Activated CD4-positive, alpha-beta memory T cell treated with anti-CD3 and anti-CD28 coated beads for 36 hours (primary cell): ENCODE data around the gene MAPRE2. TPM values are rescaled to one million over a fixed set of nuclear protein-coding genes. Genes with fewer than 3 reads are reported as not detected.

Experiments
- CTCF ChIA-PET: fragments of 350-600 bp; sonication (Branson Sonifier 250); formaldehyde crosslinking; loops from one replicate; lab custom pipeline; 2021; ENCODE audit warnings: antibody characterized with exemption, inconsistent platforms; lab: Charles Lee
- POLR2A ChIA-PET: fragments of 350-600 bp; sonication (Branson Sonifier 250); formaldehyde crosslinking; loops from one replicate; lab custom pipeline; 2021; ENCODE audit warnings: antibody characterized with exemption; lab: Charles Lee
- DNase-seq: peaks from one replicate; pipeline ENCODE4 v3.0.0-alpha.2; 2020
- H3K27ac Mint-ChIP-seq: one replicate; pipeline ENCODE4 v1.8.0; 2021; ENCODE audit warnings: mixed read lengths
- H3K27me3 Mint-ChIP-seq: one replicate; pipeline ENCODE4 v1.8.0; 2021; ENCODE audit warnings: mixed read lengths
- H3K36me3 Mint-ChIP-seq: one replicate; pipeline ENCODE4 v1.8.0; 2021; ENCODE audit warnings: mixed read lengths
- H3K4me1 Mint-ChIP-seq: one replicate; pipeline ENCODE4 v1.8.0; 2021; ENCODE audit warnings: low read depth, mixed read lengths
- H3K4me3 Mint-ChIP-seq: one replicate; pipeline ENCODE4 v1.8.0; 2021; ENCODE audit warnings: mild to moderate bottlenecking, mixed read lengths
- H3K9me3 Mint-ChIP-seq: one replicate; pipeline ENCODE4 v1.8.0; 2021; ENCODE audit warnings: mixed read lengths
- intact Hi-C: fragments of 100-400 bp; cut with micrococcal nuclease; formaldehyde crosslinking; loops from one replicate; pipeline ENCODE4 v1.15.1; 2023
- total RNA-seq, 2 experiments: library from RNA; stranded (reverse); gene quantifications; one replicate each; pipeline ENCODE4 v1.2.3, GENCODE V29; 2021

MAPRE2 gene
- total RNA-seq, 2 experiments from 2014 or later: 46.4 to 46.5 TPM

GRCh38 chr18:35084494-35085449, 43.6 kb downstream of the MAPRE2 start:
- Mint-ChIP-seq H3K4me3 (no peak overlapping the region), H3K27ac (no peak overlapping the region)
- CTCF ChIA-PET: interaction anchor here (1.1 kb wide), 1 partner anchor 79 kb away, joined by 3 read pairs; no protein-coding TSS in a partner anchor

GRCh38 chr18:35085450-35086380, 44.5 kb downstream of the MAPRE2 start:
- Mint-ChIP-seq H3K4me3 (no peak overlapping the region), H3K4me1 (peaks cover 11% of the 10 kb centered on the region), H3K27me3 (no peaks in the 10 kb centered on the region), H3K36me3 (peaks cover 7% of the 10 kb centered on the region), H3K9me3 (no peaks in the 10 kb centered on the region), H3K27ac (no peak overlapping the region)
- no peak for DNase-seq
- intact Hi-C loops: no loop called here
- ChIA-PET CTCF (no interaction called here), POLR2A (no interaction called here)

More at GRCh38 chr18:35084494-35085449, 43.6 kb downstream of the MAPRE2 start:
- Mint-ChIP-seq H3K36me3 (peaks cover 8% of the 10 kb centered on the region), H3K4me1 (peaks cover 11% of the 10 kb centered on the region), H3K9me3 (no peaks in the 10 kb centered on the region), H3K27me3 (no peaks in the 10 kb centered on the region)
- POLR2A ChIA-PET: no interaction called here
- intact Hi-C loops: no loop called here
- no peak for DNase-seq

- POLR2A ChIA-PET: no interaction called here
Measured at GRCh38 chr18:35086704-35087103, 45.5 kb downstream of the MAPRE2 start.

GRCh38 chr18:35087726-35088125, 46.5 kb downstream of the MAPRE2 start:
- POLR2A ChIA-PET: no interaction called here
- Mint-ChIP-seq H3K27ac (no peak overlapping the region), H3K4me1 (peaks cover 11% of the 10 kb centered on the region), H3K9me3 (no peaks in the 10 kb centered on the region), H3K4me3 (no peak overlapping the region), H3K36me3 (peaks cover 3% of the 10 kb centered on the region), H3K27me3 (no peaks in the 10 kb centered on the region)
- CTCF ChIA-PET: no interaction called here
- DNase-seq: no peak
- intact Hi-C loops: no loop called here

More at GRCh38 chr18:35086704-35087103, 45.5 kb downstream of the MAPRE2 start:
- Mint-ChIP-seq H3K27me3 (no peaks in the 10 kb centered on the region), H3K4me1 (peaks cover 11% of the 10 kb centered on the region), H3K9me3 (no peaks in the 10 kb centered on the region), H3K36me3 (peaks cover 5% of the 10 kb centered on the region), H3K4me3 (no peak overlapping the region), H3K27ac (no peak overlapping the region)
- no peak for DNase-seq
- intact Hi-C loops: no loop called here
- CTCF ChIA-PET: no interaction called here

- POLR2A ChIA-PET: no interaction called here
- H3K36me3 Mint-ChIP-seq: peaks cover 2% of the 10 kb centered on the region
- intact Hi-C loops: no loop called here
- CTCF ChIA-PET: no interaction called here
- no peak overlapping the region for H3K27ac Mint-ChIP-seq
- no peaks in the 10 kb centered on the region for H3K9me3 Mint-ChIP-seq
- H3K4me1 Mint-ChIP-seq: peaks cover 14% of the 10 kb centered on the region
- no peak for DNase-seq
- H3K4me3 Mint-ChIP-seq: no peak overlapping the region
- H3K27me3 Mint-ChIP-seq: no peaks in the 10 kb centered on the region
Measured at GRCh38 chr18:35088921-35089320, 47.7 kb downstream of the MAPRE2 start.

GRCh38 chr18:35089382-35089781, 48.2 kb downstream of the MAPRE2 start:
- ChIA-PET POLR2A (no interaction called here), CTCF (no interaction called here)
- H3K36me3 Mint-ChIP-seq: peaks cover 2% of the 10 kb centered on the region

GRCh38 chr18:35089891-35090550, 48.8 kb downstream of the MAPRE2 start:
- ChIA-PET CTCF (no interaction called here), POLR2A (no interaction called here)
- no peak for DNase-seq
- H3K9me3 Mint-ChIP-seq: no peaks in the 10 kb centered on the region
- no peak overlapping the region for H3K27ac Mint-ChIP-seq
- H3K4me3 Mint-ChIP-seq: no peak overlapping the region
- peaks cover 2% of the 10 kb centered on the region for H3K36me3 Mint-ChIP-seq
- intact Hi-C loops: no loop called here
- H3K4me1 Mint-ChIP-seq: peaks cover 14% of the 10 kb centered on the region
- H3K27me3 Mint-ChIP-seq: no peaks in the 10 kb centered on the region

More at GRCh38 chr18:35089382-35089781, 48.2 kb downstream of the MAPRE2 start:
- intact Hi-C loops: no loop called here
- no peak for DNase-seq
- no peaks in the 10 kb centered on the region for H3K9me3 Mint-ChIP-seq
- H3K4me1 Mint-ChIP-seq: peaks cover 15% of the 10 kb centered on the region
- no peak overlapping the region for H3K27ac Mint-ChIP-seq
- no peak overlapping the region for H3K4me3 Mint-ChIP-seq
- no peaks in the 10 kb centered on the region for H3K27me3 Mint-ChIP-seq

- Mint-ChIP-seq H3K27me3 (no peaks in the 10 kb centered on the region), H3K9me3 (no peaks in the 10 kb centered on the region), H3K36me3 (peaks cover 2% of the 10 kb centered on the region), H3K4me1 (peaks cover 25% of the 10 kb centered on the region), H3K27ac (no peak overlapping the region), H3K4me3 (no peak overlapping the region)
- intact Hi-C loops: no loop called here
- ChIA-PET POLR2A (interaction anchor here (0.6 kb wide), 1 partner anchor 562 kb away, joined by 3 read pairs; no protein-coding TSS in a partner anchor), CTCF (no interaction called here)
- DNase-seq: no peak
Measured at GRCh38 chr18:35091841-35092240, 50.6 kb downstream of the MAPRE2 start.

GRCh38 chr18:35095983-35096676, 54.9 kb downstream of the MAPRE2 start:
- H3K27ac Mint-ChIP-seq: peak overlapping the region; percentile 19
- no peaks in the 10 kb centered on the region for H3K27me3 Mint-ChIP-seq
- ChIA-PET CTCF (interaction anchor here (0.5 to 0.6 kb wide), 2 partner anchors 69 to 78 kb away, joined by 3 to 5 read pairs; no protein-coding TSS in a partner anchor), POLR2A (no interaction called here)
- H3K9me3 Mint-ChIP-seq: no peaks in the 10 kb centered on the region
- DNase-seq: no peak
- intact Hi-C loops: loop anchor here (1.0 to 5.0 kb wide), 4 partner anchors 45 to 236 kb away; no protein-coding TSS in a partner anchor
- peaks cover 5% of the 10 kb centered on the region for H3K36me3 Mint-ChIP-seq
- no peak overlapping the region for H3K4me3 Mint-ChIP-seq
- H3K4me1 Mint-ChIP-seq: peaks cover 22% of the 10 kb centered on the region

- intact Hi-C loops: loop anchor here (1.0 to 5.0 kb wide), 4 partner anchors 46 to 236 kb away; no protein-coding TSS in a partner anchor
- H3K27ac Mint-ChIP-seq: no peak overlapping the region
- H3K4me3 Mint-ChIP-seq: no peak overlapping the region
- POLR2A ChIA-PET: no interaction called here
- H3K4me1 Mint-ChIP-seq: peaks cover 22% of the 10 kb centered on the region
- DNase-seq: no peak
- H3K27me3 Mint-ChIP-seq: no peaks in the 10 kb centered on the region
- no peaks in the 10 kb centered on the region for H3K9me3 Mint-ChIP-seq
- H3K36me3 Mint-ChIP-seq: peaks cover 9% of the 10 kb centered on the region
- CTCF ChIA-PET: interaction anchor here (0.6 kb wide), 1 partner anchor 78 kb away, joined by 5 read pairs; no protein-coding TSS in a partner anchor
Measured at GRCh38 chr18:35096677-35097011, 55.4 kb downstream of the MAPRE2 start.

- H3K9me3 Mint-ChIP-seq: no peaks in the 10 kb centered on the region
- intact Hi-C loops: loop anchor here (2.0 to 5.0 kb wide), 3 partner anchors 46 to 120 kb away; no protein-coding TSS in a partner anchor
- H3K27me3 Mint-ChIP-seq: no peaks in the 10 kb centered on the region
- no peak for DNase-seq
- H3K27ac Mint-ChIP-seq: no peak overlapping the region
- no peak overlapping the region for H3K4me3 Mint-ChIP-seq
- POLR2A ChIA-PET: no interaction called here
- CTCF ChIA-PET: interaction anchor here (0.6 kb wide), 1 partner anchor 77 kb away, joined by 5 read pairs; no protein-coding TSS in a partner anchor
- peaks cover 14% of the 10 kb centered on the region for H3K36me3 Mint-ChIP-seq
- peaks cover 22% of the 10 kb centered on the region for H3K4me1 Mint-ChIP-seq
Measured at GRCh38 chr18:35097195-35097594, 56.0 kb downstream of the MAPRE2 start.
